HUES48 (cell line): ENCODE measurements around the gene FKBP3.
A peak's percentile ranks its signal among the peaks of the same experiment; 100 is the strongest.

Experiments
- H3K27ac ChIP-seq: one replicate; pipeline ENCODE4 v1.7.0; 2013; ENCODE audit warnings: low read depth, low read length, inconsistent platforms
- H3K27me3 ChIP-seq: 2 replicates; pipeline ENCODE4 v1.6.1; 2013; ENCODE audit warnings: mild to moderate bottlenecking, low read length; ENCODE audit not compliant: control insufficient read depth, insufficient read depth
- H3K36me3 ChIP-seq: 2 replicates; pipeline ENCODE4 v1.6.1; 2013; ENCODE audit warnings: low read length; ENCODE audit not compliant: control insufficient read depth, insufficient read depth
- H3K4me1 ChIP-seq: 2 replicates; pipeline ENCODE4 v1.6.1; 2013; ENCODE audit warnings: mild to moderate bottlenecking, low read length; ENCODE audit not compliant: control insufficient read depth, insufficient read depth
- H3K4me3 ChIP-seq: 2 replicates; pipeline ENCODE4 v1.5.1; 2013; ENCODE audit warnings: mild to moderate bottlenecking, low read depth, low read length
- H3K9ac ChIP-seq: 2 replicates; pipeline ENCODE4 v1.6.1; 2013; ENCODE audit warnings: mild to moderate bottlenecking, low read depth, low read length, moderate library complexity
- H3K9me3 ChIP-seq: 2 replicates; pipeline ENCODE4 v1.6.1; 2013; ENCODE audit warnings: low read length; ENCODE audit not compliant: control insufficient read depth, insufficient read depth

Gene FKBP3

DNA sequence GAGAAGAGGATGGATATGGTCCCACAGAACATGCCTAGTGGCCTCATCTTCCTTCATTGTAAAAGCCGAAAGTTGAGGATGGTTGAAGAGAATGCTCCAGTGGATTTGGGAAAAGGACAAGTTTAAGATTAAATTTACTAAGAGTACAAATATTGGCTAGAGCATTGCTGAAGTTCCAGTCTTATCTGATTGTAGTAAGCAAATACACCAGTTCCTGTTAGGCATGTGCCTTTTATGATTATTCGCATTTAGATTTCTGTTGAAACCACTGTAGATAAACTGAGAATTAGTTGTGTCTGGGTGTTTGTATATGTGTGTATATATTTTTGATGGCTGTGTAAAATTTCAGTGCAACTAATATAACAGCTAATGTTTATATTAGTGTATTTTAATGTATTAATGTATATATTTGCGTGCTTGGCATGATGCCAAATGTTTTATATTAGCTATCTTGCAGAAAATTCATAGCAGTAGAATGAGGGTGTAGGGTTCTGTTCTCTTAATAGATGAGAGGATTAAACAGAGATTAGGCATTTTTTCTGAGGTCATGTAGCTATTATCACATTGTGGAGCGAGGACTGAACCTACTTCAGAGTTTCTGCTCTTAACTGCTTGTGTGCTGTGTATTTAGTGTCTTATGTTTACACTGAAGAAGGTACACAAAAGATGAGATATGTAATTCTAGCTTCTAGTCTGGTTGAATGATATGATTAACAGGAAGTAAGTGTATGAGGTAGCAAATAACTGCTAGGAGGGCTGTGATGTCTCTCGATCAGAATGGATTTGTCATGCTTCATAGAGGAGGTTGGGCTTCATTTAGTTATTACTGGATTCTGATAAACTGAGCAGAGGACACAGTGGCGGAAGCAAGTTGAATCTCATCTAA lies 21.1 kb downstream of the FKBP3 start:
- H3K4me3 ChIP-seq = no peak overlapping the region
- H3K9ac ChIP-seq = no peak overlapping the region
- no peaks in the 10 kb centered on the region for H3K27me3 ChIP-seq
- H3K4me1 ChIP-seq = no peaks in the 10 kb centered on the region
- no peaks in the 10 kb centered on the region for H3K9me3 ChIP-seq
- peaks cover 94% of the 10 kb centered on the region for H3K36me3 ChIP-seq
- H3K27ac ChIP-seq = peak overlapping the region; percentile 1

GRCh38 chr14:45104561-45104960 lies 29.7 kb downstream of the FKBP3 start:
- H3K27me3 ChIP-seq = no peaks in the 10 kb centered on the region
- H3K9ac ChIP-seq = no peak overlapping the region
- H3K27ac ChIP-seq = no peak overlapping the region
- no peaks in the 10 kb centered on the region for H3K4me1 ChIP-seq
- H3K9me3 ChIP-seq = no peaks in the 10 kb centered on the region
- no peak overlapping the region for H3K4me3 ChIP-seq
- H3K36me3 ChIP-seq = peaks cover 98% of the 10 kb centered on the region

DNA sequence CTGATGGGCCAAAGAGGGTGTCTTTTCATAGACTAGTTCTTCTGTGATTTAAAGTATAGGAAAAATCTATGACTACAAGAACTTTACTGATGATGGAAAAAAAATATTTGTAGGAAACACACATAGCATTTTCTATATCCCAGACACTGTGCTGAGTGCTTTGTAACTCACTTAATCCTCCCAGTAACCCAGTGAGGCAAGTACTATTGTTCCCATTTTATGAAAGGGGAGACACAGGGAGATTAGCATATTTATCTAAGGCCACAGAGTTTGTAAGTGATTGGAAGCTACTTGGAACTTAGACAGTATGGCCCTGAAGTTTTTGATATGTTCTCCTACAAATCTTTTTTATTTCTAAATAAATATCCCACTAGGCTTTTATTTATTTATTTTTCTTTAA lies 30.5 kb downstream of the FKBP3 start:
- Histone ChIP-seq H3K36me3 (peaks cover 96% of the 10 kb centered on the region), H3K27me3 (no peaks in the 10 kb centered on the region), H3K4me3 (no peak overlapping the region), H3K9me3 (no peaks in the 10 kb centered on the region), H3K4me1 (no peaks in the 10 kb centered on the region), H3K27ac (no peak overlapping the region), H3K9ac (no peak overlapping the region)

DNA sequence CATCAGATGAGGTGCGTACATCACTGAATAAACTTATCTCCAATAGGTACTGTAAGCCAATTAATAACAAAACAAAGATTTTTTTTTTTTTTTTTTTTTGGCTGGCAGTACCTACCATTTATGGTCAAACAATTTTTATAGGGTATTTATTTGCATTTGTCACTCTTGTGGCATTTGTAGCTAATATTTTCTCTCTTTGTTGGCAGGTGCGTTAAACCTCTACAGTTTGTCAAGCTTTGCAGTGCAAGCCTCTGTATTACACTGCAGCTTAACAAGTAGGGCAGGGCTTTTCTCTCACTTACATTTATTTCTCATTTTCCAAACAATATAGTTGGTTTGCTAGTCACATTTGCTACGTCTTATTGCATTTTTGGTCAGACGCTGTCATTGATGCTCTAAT lies 38.1 kb downstream of the FKBP3 start:
- no peak overlapping the region for H3K27ac ChIP-seq
- no peak overlapping the region for H3K9ac ChIP-seq
- H3K36me3 ChIP-seq = peaks cover 64% of the 10 kb centered on the region
- no peaks in the 10 kb centered on the region for H3K4me1 ChIP-seq
- no peaks in the 10 kb centered on the region for H3K9me3 ChIP-seq
- no peak overlapping the region for H3K4me3 ChIP-seq
- no peaks in the 10 kb centered on the region for H3K27me3 ChIP-seq

DNA sequence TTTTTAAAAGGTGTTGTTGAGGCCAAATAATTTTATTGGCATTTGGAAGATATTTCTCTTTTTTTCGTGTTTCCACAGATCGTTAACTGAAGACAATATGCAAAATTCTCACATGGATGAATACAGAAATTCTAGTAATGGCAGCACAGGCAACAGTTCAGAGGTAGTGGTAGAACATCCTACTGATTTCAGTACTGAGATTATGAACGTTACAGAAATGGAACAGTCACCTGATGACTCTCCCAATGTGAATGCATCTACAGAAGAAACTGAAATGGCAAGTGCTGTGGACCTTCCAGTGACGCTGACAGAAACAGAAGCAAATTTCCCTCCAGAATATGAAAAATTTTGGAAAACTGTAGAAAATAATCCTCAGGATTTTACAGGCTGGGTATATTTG lies 39.1 kb downstream of the FKBP3 start:
- Histone ChIP-seq H3K27me3 (no peaks in the 10 kb centered on the region), H3K4me3 (no peak overlapping the region), H3K27ac (no peak overlapping the region), H3K36me3 (peaks cover 53% of the 10 kb centered on the region), H3K9ac (no peak overlapping the region), H3K9me3 (no peaks in the 10 kb centered on the region), H3K4me1 (no peaks in the 10 kb centered on the region)

DNA sequence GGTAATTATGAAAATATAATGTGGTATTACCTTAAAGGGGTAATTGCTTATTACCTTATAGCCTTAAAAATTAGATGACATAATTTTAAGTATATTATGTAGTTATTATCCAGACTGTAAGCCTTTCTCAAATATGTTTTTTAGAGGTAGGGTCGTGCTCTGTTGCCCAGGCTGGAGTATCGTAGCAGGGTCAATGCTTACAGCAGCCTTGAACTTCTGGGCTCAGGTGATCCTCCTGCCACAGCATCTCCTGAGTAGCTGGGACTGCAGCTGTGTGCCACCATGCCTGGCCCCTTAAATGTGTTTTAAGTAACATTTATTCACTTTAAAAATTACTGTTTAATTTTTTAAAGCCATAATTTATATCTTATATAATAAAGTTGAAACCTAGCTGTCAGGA lies 40.0 kb downstream of the FKBP3 start:
- H3K36me3 ChIP-seq = peaks cover 47% of the 10 kb centered on the region
- no peak overlapping the region for H3K4me3 ChIP-seq
- H3K27ac ChIP-seq = no peak overlapping the region
- no peaks in the 10 kb centered on the region for H3K9me3 ChIP-seq
- H3K9ac ChIP-seq = no peak overlapping the region
- no peaks in the 10 kb centered on the region for H3K27me3 ChIP-seq
- no peaks in the 10 kb centered on the region for H3K4me1 ChIP-seq

DNA sequence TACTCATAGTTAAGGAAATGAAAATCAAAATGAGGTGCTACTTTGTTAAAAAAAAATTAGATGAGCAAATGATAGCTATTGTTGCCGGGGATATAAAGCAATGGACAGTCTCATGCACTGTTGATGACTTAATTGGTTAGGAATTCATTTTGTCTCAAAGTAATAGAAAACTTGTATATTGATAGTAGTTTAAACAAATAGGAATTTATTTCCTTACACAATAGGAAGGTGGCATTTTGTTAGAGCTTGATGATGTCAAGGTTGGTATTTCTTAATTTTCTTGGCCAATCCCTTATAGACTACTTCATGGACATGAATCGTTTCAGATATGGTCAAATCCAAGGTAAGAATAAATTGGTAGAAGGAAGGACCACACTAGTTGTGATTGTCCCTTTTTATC lies 42.6 kb downstream of the FKBP3 start:
- no peak overlapping the region for H3K27ac ChIP-seq
- no peak overlapping the region for H3K4me3 ChIP-seq
- no peaks in the 10 kb centered on the region for H3K27me3 ChIP-seq
- no peaks in the 10 kb centered on the region for H3K9me3 ChIP-seq
- no peak overlapping the region for H3K9ac ChIP-seq
- peaks cover 24% of the 10 kb centered on the region for H3K36me3 ChIP-seq
- H3K4me1 ChIP-seq = no peaks in the 10 kb centered on the region

DNA sequence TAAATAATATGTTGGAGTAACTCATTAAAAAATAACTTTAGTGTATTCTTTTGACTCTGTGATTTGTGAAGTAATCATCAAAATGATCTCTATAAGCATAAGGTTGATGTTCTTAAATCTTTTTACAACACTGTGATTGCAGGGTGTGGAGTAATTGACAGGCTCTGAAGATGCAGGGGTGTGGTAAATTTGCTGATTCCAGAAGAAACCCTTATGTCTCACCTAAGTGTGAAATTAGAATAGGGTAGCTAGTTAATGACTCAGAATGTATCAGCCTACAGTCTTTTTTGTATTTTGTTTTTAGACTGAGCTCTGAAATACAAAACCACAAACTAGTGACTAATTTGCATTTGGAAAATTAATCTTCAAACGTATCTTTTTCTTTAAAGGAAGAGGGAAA lies 44.5 kb downstream of the FKBP3 start:
- peaks cover 8% of the 10 kb centered on the region; the same call in 1 of the 2 replicates for H3K4me1 ChIP-seq
- no peak overlapping the region for H3K4me3 ChIP-seq
- no peaks in the 10 kb centered on the region for H3K27me3 ChIP-seq
- peaks cover 6% of the 10 kb centered on the region; the same call in 1 of the 2 replicates for H3K36me3 ChIP-seq
- H3K9ac ChIP-seq = no peak overlapping the region
- no peak overlapping the region for H3K27ac ChIP-seq
- no peaks in the 10 kb centered on the region for H3K9me3 ChIP-seq

GRCh38 chr14:45084946-45085346 lies 49.3 kb downstream of the FKBP3 start:
- H3K36me3 ChIP-seq = 0 out of 2 replicates have a peak, but pooled peaks cover 3% of the 10 kb centered on the region
- H3K9me3 ChIP-seq = no peaks in the 10 kb centered on the region
- H3K4me1 ChIP-seq = peaks cover 8% of the 10 kb centered on the region; the same call in 1 of the 2 replicates
- H3K27me3 ChIP-seq = no peaks in the 10 kb centered on the region
- H3K4me3 ChIP-seq = peak overlapping the region; percentile 96
- peak overlapping the region; percentile 84 for H3K9ac ChIP-seq
- peak overlapping the region; percentile 84 for H3K27ac ChIP-seq

- peak within 1 kb of the TSS; percentile 84 for H3K9ac ChIP-seq
- H3K27ac ChIP-seq = peak within 1 kb of the TSS; percentile 84
- no peaks in the 10 kb centered on the region for H3K27me3 ChIP-seq
- no peaks in the 10 kb centered on the region for H3K9me3 ChIP-seq
- H3K4me1 ChIP-seq = peaks cover 8% of the 10 kb centered on the region; the same call in 1 of the 2 replicates
- H3K4me3 ChIP-seq = peak within 1 kb of the TSS; percentile 96
- 0 out of 2 replicates have a peak, but pooled peaks cover 3% of the 10 kb centered on the region for H3K36me3 ChIP-seq
These were observed 50.1 kb downstream of the FKBP3 start, which contains the start of gene PRPF39 for GRCh38 chr14:45083976-45084722. Gene PRPF39, plus strand, starts transcription at chr14:45084116. Its CDS starts 11,124 bp downstream, at chr14:45095240.

- Histone ChIP-seq H3K27ac (no peak overlapping the region), H3K9ac (no peak overlapping the region), H3K9me3 (no peaks in the 10 kb centered on the region), H3K4me3 (peak overlapping the region; percentile 56), H3K36me3 (no peaks in the 10 kb centered on the region), H3K27me3 (no peaks in the 10 kb centered on the region), H3K4me1 (peaks cover 8% of the 10 kb centered on the region; the same call in 1 of the 2 replicates)
These were observed 50.7 kb downstream of the FKBP3 start for GRCh38 chr14:45083617-45083975.
